PC-3 (cell line): ENCODE data around the gene FPR3. TPM values are rescaled to one million over a fixed set of nuclear protein-coding genes. Genes with fewer than 3 reads are reported as not detected.

Experiments used
- ATAC-seq: fragments of 200-7000 bp; cut with Tn5 transposase; 2 replicates; pipeline ENCODE4 v1.9.1; 2020; ENCODE audit warnings: mild to moderate bottlenecking, moderate library complexity
- BruUV-seq: library from RNA; stranded (reverse); fragments of 400-500 nt; replicated peaks from 2 replicates; lab custom pipeline; 2021; lab: Mats Ljungman, UMichigan
- CTCF ChIA-PET: fragments of 300-600 bp; sonication (Branson Sonifier 250); formaldehyde crosslinking; loops from one replicate; lab custom pipeline; 2022; ENCODE audit warnings: antibody characterized with exemption; lab: Charles Lee
- POLR2A ChIA-PET: fragments of 300-600 bp; sonication (Branson Sonifier 250); formaldehyde crosslinking; loops from one replicate; lab custom pipeline; 2022; ENCODE audit warnings: antibody characterized with exemption; ENCODE audit not compliant: unreplicated experiment; lab: Charles Lee
- DNase-seq: peaks from one replicate; pipeline ENCODE4 v3.0.0-alpha.2; 2015
- H2AFZ ChIP-seq: fragments of 300-600 bp; sonication (generic); 2 replicates; pipeline ENCODE4 v1.6.0; 2016; ENCODE audit warnings: antibody characterized with exemption, low read length
- H3F3A ChIP-seq: fragments of 300-600 bp; sonication (generic); one replicate; pipeline ENCODE4 v1.6.0; 2017; ENCODE audit warnings: antibody characterized with exemption, low read length, control low read depth, mild to moderate bottlenecking; ENCODE audit not compliant: unreplicated experiment
- H3K27ac ChIP-seq: fragments of 300-600 bp; sonication (generic); 2 replicates; pipeline ENCODE4 v1.5.1; 2016; ENCODE audit warnings: mild to moderate bottlenecking, low read length
- H3K27me3 ChIP-seq: fragments of 300-600 bp; sonication (generic); 2 replicates; pipeline ENCODE4 v1.6.1; 2016; ENCODE audit warnings: low read length, mixed read lengths
- H3K36me3 ChIP-seq: fragments of 300-600 bp; sonication (generic); 2 replicates; pipeline ENCODE4 v1.6.1; 2016; ENCODE audit warnings: low read depth, mixed run types, low read length, mixed read lengths
- H3K4me1 ChIP-seq: fragments of 300-600 bp; sonication (generic); 2 replicates; pipeline ENCODE4 v1.5.1; 2016; ENCODE audit warnings: low read length; ENCODE audit not compliant: insufficient read depth
- H3K4me2 ChIP-seq: fragments of 300-600 bp; sonication (generic); 2 replicates; pipeline ENCODE4 v1.6.0; 2016; ENCODE audit warnings: low read length
- H3K4me3 ChIP-seq: fragments of 300-600 bp; sonication (generic); 2 replicates; pipeline ENCODE4 v1.5.1; 2016; ENCODE audit warnings: mild to moderate bottlenecking, low read length, mixed read lengths
- H3K79me2 ChIP-seq: fragments of 300-600 bp; sonication (generic); 2 replicates; pipeline ENCODE4 v1.6.1; 2017; ENCODE audit warnings: low read length, mixed read lengths
- H3K9ac ChIP-seq: fragments of 300-600 bp; sonication (generic); 2 replicates; pipeline ENCODE4 v1.6.0; 2016; ENCODE audit warnings: mild to moderate bottlenecking, low read length
- H3K9me2 ChIP-seq: fragments of 300-600 bp; sonication (generic); replicated peaks from 2 replicates; pipeline ENCODE4 v1.6.1; 2016; ENCODE audit warnings: mixed run types, low read length, mixed read lengths
- H3K9me3 ChIP-seq: fragments of 300-600 bp; sonication (generic); 2 replicates; pipeline ENCODE4 v1.6.1; 2016; ENCODE audit warnings: low read length, mixed read lengths
- H4K20me1 ChIP-seq: fragments of 300-600 bp; sonication (generic); 2 replicates; pipeline ENCODE4 v1.6.1; 2016; ENCODE audit warnings: low read length, mixed read lengths
- CTCF ChIP-seq: fragments of 300-600 bp; sonication (generic); conservative IDR thresholded peaks from 2 replicates; pipeline ENCODE4 v1.5.1; 2017; ENCODE audit warnings: antibody characterized with exemption, low read depth, mild to moderate bottlenecking, low read length
- EZH2 ChIP-seq: fragments of 300-600 bp; sonication (generic); IDR thresholded peaks from one replicate; pipeline ENCODE4 v1.6.1; 2017; ENCODE audit warnings: antibody characterized with exemption, mild to moderate bottlenecking, low read length; ENCODE audit not compliant: unreplicated experiment
- EZH2phosphoT487 ChIP-seq: fragments of 300-600 bp; sonication (generic); IDR thresholded peaks from 2 replicates; pipeline ENCODE4 v1.6.1; 2018; ENCODE audit warnings: mild to moderate bottlenecking, antibody characterized with exemption, low read length, borderline replicate concordance
- intact Hi-C: fragments of 100-400 bp; cut with micrococcal nuclease; formaldehyde crosslinking; loops from 2 replicates; pipeline ENCODE4 v1.9.0; 2023
- total RNA-seq: library from RNA; depleted of rRNA; stranded (reverse); fragments of >200 nt; gene quantifications from 2 replicates; pipeline ENCODE4 v1.2.3, GENCODE V29; 2014

The FPR3 gene
- total RNA-seq, 1 experiment from 2014 or later = 0.26 TPM

- Histone ChIP-seq H4K20me1 (no peaks in the 10 kb centered on the region), H3K27me3 (peaks cover 16% of the 10 kb centered on the region; the same call in 1 of the 2 replicates), H3K79me2 (no peaks in the 10 kb centered on the region), H3K27ac (peak overlapping the region; percentile 70), H2AFZ (no peak overlapping the region), H3K9me3 (no peaks in the 10 kb centered on the region), H3K4me2 (peak overlapping the region; percentile 15), H3K9me2 (no peaks in the 10 kb centered on the region), H3K4me1 (peaks cover 31% of the 10 kb centered on the region), H3F3A (no peaks in the 10 kb centered on the region), H3K4me3 (no peak overlapping the region), H3K9ac (no peak overlapping the region), H3K36me3 (no peaks in the 10 kb centered on the region)
- intact Hi-C loops = no loop called here
- DNase-seq = no peak
- no peak for ATAC-seq
- TF ChIP-seq CTCF (no peak), EZH2phosphoT487 (no peak), EZH2 (no peak)
- BruUV-seq = no TSS peak
- POLR2A ChIA-PET = no interaction called here
- CTCF ChIA-PET = no interaction called here
Measured at GRCh38 chr19:51784109-51784785, 10.7 kb upstream of the FPR3 start.

- no peaks in the 10 kb centered on the region for H3K9me3 ChIP-seq
- H2AFZ ChIP-seq = peak overlapping the region; percentile 5
- TF ChIP-seq EZH2 = no peak
- no peak for TF ChIP-seq CTCF
- TF ChIP-seq EZH2phosphoT487 = no peak
- no peaks in the 10 kb centered on the region for H4K20me1 ChIP-seq
- H3K36me3 ChIP-seq = no peaks in the 10 kb centered on the region
- H3K79me2 ChIP-seq = no peaks in the 10 kb centered on the region
- peaks cover 37% of the 10 kb centered on the region for H3K4me1 ChIP-seq
- ChIA-PET POLR2A (no interaction called here), CTCF (no interaction called here)
- ATAC-seq (peak; percentile 58), DNase-seq (peak; percentile 85)
- H3K9ac ChIP-seq = peak overlapping the region; percentile 16
- no TSS peak for BruUV-seq
- intact Hi-C loops = no loop called here
- no peaks in the 10 kb centered on the region for H3F3A ChIP-seq
- no peaks in the 10 kb centered on the region for H3K9me2 ChIP-seq
- 0 out of 2 replicates have a peak overlapping the region, but pooled peaks have one; percentile 4 for H3K4me3 ChIP-seq
- H3K27ac ChIP-seq = peak overlapping the region; percentile 73
- H3K4me2 ChIP-seq = peak overlapping the region; percentile 29
- peaks cover 7% of the 10 kb centered on the region; the same call in 1 of the 2 replicates for H3K27me3 ChIP-seq
Measured at GRCh38 chr19:51784922-51785690, 9.9 kb upstream of the FPR3 start.
